ENCODE results near the gene KLHL6.
"Not testable (repeated sequence)": the region's sequence is repeated elsewhere in the genome, so short reads cannot be mapped to it uniquely, and the experiment has no call there.

KLHL6 gene

GRCh38 chr3:183529185-183529584 is 26.3 kb downstream of the KLHL6 start:
- no peak for DNase-seq

- not testable (repeated sequence) for DNase-seq
Observed at GRCh38 chr3:183528758-183529157, 26.7 kb downstream of the KLHL6 start.

- no peak for DNase-seq
Observed at GRCh38 chr3:183527428-183528379, 27.8 kb downstream of the KLHL6 start.

GRCh38 chr3:183526838-183527427 is 28.6 kb downstream of the KLHL6 start:
- no peak for DNase-seq

DNA sequence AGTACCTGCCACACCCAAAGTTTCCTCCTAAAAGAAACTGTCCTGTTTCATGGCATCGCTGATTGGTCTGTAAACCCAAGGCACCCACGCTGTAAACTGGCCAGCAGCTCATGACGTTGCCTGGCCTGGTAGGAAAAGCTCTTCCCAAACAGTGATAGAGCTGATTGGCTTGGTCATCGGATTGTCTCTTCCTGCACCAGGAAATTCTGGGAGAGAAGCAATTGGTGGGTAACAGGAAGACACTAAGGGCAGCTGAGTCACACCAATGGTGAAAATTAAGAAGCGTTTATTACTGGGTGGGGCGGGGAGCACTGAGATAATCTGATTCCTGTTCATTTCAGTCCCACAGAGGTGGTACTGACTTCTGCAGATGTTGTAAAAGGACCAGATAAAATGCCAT is 31.0 kb downstream of the KLHL6 start:
- DNase-seq: no peak

GRCh38 chr3:183520741-183521556 is 34.6 kb downstream of the KLHL6 start:
- not testable (repeated sequence) for DNase-seq

GRCh38 chr3:183520295-183520694 is 35.2 kb downstream of the KLHL6 start:
- DNase-seq: not testable (repeated sequence)

DNA sequence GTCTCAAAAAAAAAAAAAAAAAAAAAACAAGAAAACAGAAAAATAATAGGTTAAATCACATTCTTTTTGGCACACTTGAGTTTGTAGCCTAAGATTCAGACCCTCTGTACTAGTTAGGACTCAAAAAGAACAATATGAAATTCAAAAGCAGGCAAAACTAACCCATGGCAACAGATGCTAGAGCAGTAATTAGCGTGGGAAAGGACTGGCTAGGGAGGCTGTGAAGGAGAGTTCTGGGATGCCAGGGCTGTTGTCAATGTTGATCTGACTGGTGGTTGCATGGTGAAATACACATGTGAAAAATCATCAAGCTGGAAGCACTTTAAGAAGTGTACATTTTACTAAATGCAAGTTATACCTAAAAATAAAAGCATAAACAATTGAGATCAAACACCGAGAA is 35.6 kb downstream of the KLHL6 start:
- no peak for DNase-seq

- no peak for DNase-seq
Observed at GRCh38 chr3:183518491-183519251, 36.8 kb downstream of the KLHL6 start.

- no peak for DNase-seq
Observed at GRCh38 chr3:183517607-183518006, 37.9 kb downstream of the KLHL6 start.

DNA sequence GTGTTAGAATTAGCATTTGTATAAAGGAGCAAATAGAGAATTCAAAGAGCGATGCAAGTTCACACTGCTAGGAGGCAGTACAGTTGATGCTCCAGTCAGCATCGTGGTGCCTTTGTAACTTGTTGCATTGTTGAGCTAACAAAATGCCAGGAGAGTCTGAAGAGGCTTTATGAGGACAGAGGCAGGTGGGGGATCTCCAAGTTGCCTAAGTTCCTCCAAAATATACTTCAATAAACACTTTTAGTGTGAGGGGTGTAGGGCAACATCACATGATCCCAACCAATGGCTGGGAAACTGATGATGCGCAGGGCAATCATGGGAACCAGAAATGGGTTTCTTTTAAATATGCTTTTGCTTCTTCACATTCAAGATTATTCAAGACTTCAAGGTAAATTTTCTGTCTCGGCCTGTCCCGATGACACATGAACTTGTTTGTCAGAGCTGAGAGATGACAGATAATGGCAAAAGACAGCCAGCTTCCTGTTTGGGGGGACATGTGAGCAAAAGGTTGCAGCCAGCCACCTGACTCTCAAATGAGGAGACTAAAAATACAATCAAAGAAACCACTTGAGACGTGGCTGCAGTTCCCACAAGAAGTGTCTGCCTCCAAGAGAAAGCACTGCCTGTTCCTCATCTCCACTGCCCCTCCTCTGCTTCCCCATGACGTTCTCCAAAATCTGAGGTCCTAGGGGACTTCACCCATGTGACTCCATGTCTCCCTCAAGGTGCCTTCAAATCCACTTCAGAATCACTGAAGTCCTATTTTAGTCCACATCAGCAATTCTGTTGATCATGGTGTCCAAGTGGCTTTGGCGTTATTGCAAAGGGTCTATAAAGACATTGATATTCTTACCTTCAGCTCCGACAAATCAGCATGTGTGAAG is 39.3 kb downstream of the KLHL6 start:
- no peak for DNase-seq

DNA sequence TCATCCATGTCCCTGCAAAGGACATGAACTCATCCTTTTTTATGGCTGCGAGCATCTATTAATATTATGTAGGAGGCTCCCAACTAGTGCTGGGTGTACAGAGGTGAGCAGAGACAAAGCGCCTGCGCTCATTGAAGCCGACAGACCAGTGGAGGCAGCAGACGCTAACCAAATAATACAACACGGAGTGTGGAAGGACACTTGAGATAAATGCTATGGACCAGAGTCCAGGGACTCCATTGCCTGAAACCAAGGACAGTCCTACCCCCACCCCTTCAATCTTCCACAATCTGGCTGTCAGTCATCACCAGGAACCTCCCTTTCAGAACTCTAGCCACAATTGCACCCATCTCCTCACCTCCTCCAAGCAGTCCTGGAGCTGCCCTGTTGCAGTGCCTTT is 41.5 kb downstream of the KLHL6 start:
- DNase-seq: no peak

GRCh38 chr3:183513046-183513706 is 42.3 kb downstream of the KLHL6 start:
- no peak for DNase-seq

DNA sequence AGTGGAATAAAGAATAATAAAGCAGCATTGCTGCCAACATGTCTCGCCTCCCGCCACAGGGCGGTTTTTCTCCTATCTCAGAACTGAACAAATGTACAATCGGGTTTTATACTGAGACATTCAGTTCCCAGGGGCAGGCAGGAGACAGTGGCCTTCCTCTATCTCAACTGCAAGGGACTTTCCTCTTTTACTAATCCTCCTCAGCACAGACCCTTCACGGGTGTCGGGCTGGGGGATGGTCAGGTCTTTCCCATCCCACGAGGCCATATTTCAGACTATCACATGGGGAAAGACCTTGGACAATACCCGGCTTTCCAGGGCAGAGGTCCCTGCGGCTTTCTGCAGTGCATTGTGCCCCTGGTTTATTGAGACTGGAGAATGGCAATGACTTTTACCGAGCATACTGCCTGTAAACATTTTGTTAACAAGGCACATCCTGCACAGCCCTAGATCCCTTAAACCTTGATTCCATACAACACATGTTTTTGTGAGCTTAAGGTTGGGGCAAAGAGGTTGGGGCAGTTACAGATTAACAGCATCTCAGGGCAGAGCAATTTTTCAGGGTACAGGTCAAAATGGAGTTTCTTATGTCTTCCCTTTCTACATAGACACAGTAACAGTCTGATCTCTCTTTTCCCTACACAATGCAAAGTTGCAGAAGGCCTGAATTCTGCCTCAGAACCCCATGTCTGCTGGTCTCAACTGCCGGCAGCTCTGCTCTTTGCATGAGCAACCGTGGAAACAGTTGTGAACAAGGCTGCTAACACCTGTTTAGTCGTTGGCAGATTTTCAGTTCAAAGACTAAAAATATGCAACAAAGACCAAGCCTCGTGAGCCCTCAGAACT is 44.0 kb downstream of the KLHL6 start:
- not testable (repeated sequence) for DNase-seq

GRCh38 chr3:183508821-183509220 is 46.7 kb downstream of the KLHL6 start:
- no peak for DNase-seq

DNA sequence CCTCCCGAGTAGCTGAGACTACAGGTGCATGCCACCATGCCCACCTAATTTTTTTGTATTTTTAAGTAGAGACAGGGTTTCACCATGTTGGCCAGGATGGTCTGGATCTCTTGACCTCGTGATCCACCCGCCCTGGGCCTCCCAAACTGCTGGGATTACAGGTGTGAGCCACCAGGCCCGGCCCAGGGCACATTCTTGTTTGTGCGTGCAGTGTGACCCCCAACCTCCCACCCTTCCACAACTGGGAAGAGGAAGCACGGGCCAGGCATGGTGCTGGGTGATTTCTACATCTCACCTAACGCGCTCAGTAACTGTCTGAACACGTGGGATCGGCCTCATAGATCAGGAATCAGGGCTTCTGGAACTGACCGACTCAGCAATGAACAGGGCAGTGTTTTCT is 48.0 kb downstream of the KLHL6 start:
- DNase-seq: no peak

DNA sequence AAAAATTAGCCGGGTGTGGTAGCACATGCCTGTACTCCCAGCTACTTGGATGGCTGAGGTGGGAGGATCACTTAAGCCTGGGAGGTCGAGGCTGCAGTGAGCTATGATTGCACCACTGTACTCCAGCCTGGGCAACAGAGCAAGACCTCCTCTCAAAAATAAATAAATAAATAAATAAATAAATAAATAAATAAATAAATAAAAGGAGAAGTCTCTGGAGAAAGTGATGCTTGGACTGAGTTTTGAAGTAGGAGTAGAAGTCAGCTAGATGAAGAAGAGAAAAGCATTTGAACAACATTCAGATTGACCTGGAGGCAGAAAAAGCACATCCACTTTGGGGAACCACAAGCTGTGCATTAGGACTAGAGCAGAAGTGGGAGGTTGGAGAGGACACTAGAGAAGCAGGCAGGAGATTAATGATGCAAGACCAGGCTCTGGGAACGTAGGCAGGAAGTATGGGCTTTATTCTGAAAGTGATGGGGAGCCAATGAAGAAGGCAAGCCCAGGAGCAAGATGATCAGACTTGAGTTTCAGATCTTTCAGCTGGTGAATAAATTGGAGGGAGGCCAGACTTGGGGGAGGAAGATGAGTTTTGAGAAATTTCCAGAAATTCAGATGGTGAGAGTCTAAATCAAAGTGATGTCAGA is 48.7 kb downstream of the KLHL6 start:
- no peak for DNase-seq

- DNase-seq: no peak
Observed at GRCh38 chr3:183504597-183504996, 50.9 kb downstream of the KLHL6 start.

- DNase-seq: no peak
Observed at GRCh38 chr3:183503746-183504145, 51.8 kb downstream of the KLHL6 start.

Measured in right forelimb (tissue), 1 donor.